Measurements from ENCODE around the gene ARFGEF2.

GRCh38 chr20:48971956-48972355 lies 50.4 kb downstream of the ARFGEF2 start:
- TF ChIP-seq EZH2phosphoT487 (IDR thresholded peaks at IDR 0.05; ENCODE audit: borderline replicate concordance, low read length) (no peak), CTCF (IDR thresholded peaks at IDR 0.05; ENCODE audit: low read depth, low read length, poor library complexity, severe bottlenecking) (no peak)
